SU-DHL-6 (cell line): ENCODE data around the gene CXCR1.

Experiments
- CTCF ChIP-seq: fragments of 200-600 bp; sonication (generic); IDR thresholded peaks from one replicate; pipeline ENCODE4 v1.5.1; 2017; ENCODE audit warnings: antibody characterized with exemption, mild to moderate bottlenecking, low read length, moderate library complexity; ENCODE audit not compliant: insufficient read depth, poor library complexity, severe bottlenecking
- EZH2phosphoT487 ChIP-seq: fragments of 200-600 bp; sonication (generic), shearing (Covaris generic); conservative IDR thresholded peaks from 2 replicates; pipeline ENCODE4 v1.6.1; 2018; ENCODE audit warnings: mild to moderate bottlenecking, antibody characterized with exemption, low read length, moderate library complexity, mixed read lengths

GRCh38 chr2:218130822-218131221, 35.9 kb downstream of the CXCR1 start:
- TF ChIP-seq CTCF (no peak), EZH2phosphoT487 (no peak)
